ENCODE data around the gene MARS1. TPM values are rescaled to one million over a fixed set of nuclear protein-coding genes. Genes with fewer than 3 reads are reported as not detected.

MARS1 gene
- total RNA-seq, 2 donors from 2014 or later = 90.3 to 195 TPM

- TF ChIP-seq, protein P1, sequence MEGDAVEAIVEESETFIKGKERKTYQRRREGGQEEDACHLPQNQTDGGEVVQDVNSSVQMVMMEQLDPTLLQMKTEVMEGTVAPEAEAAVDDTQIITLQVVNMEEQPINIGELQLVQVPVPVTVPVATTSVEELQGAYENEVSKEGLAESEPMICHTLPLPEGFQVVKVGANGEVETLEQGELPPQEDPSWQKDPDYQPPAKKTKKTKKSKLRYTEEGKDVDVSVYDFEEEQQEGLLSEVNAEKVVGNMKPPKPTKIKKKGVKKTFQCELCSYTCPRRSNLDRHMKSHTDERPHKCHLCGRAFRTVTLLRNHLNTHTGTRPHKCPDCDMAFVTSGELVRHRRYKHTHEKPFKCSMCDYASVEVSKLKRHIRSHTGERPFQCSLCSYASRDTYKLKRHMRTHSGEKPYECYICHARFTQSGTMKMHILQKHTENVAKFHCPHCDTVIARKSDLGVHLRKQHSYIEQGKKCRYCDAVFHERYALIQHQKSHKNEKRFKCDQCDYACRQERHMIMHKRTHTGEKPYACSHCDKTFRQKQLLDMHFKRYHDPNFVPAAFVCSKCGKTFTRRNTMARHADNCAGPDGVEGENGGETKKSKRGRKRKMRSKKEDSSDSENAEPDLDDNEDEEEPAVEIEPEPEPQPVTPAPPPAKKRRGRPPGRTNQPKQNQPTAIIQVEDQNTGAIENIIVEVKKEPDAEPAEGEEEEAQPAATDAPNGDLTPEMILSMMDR (IDR thresholded peaks at IDR 0.05) = no peak
- intact Hi-C loops (cut with DNase I) = no loop called here
- no peaks in the 10 kb centered on the region for H3K9me3 ChIP-seq
- H3K36me3 ChIP-seq = no peaks in the 10 kb centered on the region
- H3K4me3 ChIP-seq = no peak overlapping the region
- H3K27ac ChIP-seq = peak overlapping the region; percentile 73
- no peak for DNase-seq
- no peaks in the 10 kb centered on the region for H3K4me1 ChIP-seq
- H3K9ac ChIP-seq (ENCODE audit: low read depth in 2 of 2, low read length in 2 of 2) = peak overlapping the region; percentile 31 to 46
- H3K27me3 ChIP-seq = peaks cover 25% of the 10 kb centered on the region
These were observed 8.9 kb upstream of the MARS1 start for GRCh38 chr12:57479043-57479375.

GRCh38 chr12:57479376-57480115 is 8.3 kb upstream of the MARS1 start, which contains the start of gene ARHGAP9:
Gene ARHGAP9, minus strand, starts transcription at chr12:57479866. Its CDS starts 460 bp downstream, at chr12:57479406.
- intact Hi-C loops (cut with DNase I) = no loop called here
- Histone ChIP-seq H3K4me3 (no peak within 1 kb of the TSS), H3K27me3 (peaks cover 21% of the 10 kb centered on the region), H3K9ac (ENCODE audit: low read depth in 2 of 2, low read length in 2 of 2) (peak within 1 kb of the TSS; percentile 46 to 68), H3K27ac (peak within 1 kb of the TSS; percentile 73), H3K36me3 (no peaks in the 10 kb centered on the region), H3K4me1 (no peaks in the 10 kb centered on the region), H3K9me3 (no peaks in the 10 kb centered on the region)
- no peak for DNase-seq
- TF ChIP-seq, protein P1 (IDR thresholded peaks at IDR 0.05) = no peak

GRCh38 chr12:57481671-57482070 is 6.2 kb upstream of the MARS1 start:
- no peaks in the 10 kb centered on the region for H3K9me3 ChIP-seq
- H3K36me3 ChIP-seq = no peaks in the 10 kb centered on the region
- intact Hi-C loops (cut with DNase I) = no loop called here
- no peak overlapping the region for H3K9ac ChIP-seq (ENCODE audit: low read depth in 2 of 2, low read length in 2 of 2)
- TF ChIP-seq, protein P1 (IDR thresholded peaks at IDR 0.05) = no peak
- no peak for DNase-seq
- peaks cover 1% of the 10 kb centered on the region for H3K27me3 ChIP-seq
- H3K4me3 ChIP-seq = no peak overlapping the region
- H3K4me1 ChIP-seq = no peaks in the 10 kb centered on the region
- H3K27ac ChIP-seq = no peak overlapping the region

DNA sequence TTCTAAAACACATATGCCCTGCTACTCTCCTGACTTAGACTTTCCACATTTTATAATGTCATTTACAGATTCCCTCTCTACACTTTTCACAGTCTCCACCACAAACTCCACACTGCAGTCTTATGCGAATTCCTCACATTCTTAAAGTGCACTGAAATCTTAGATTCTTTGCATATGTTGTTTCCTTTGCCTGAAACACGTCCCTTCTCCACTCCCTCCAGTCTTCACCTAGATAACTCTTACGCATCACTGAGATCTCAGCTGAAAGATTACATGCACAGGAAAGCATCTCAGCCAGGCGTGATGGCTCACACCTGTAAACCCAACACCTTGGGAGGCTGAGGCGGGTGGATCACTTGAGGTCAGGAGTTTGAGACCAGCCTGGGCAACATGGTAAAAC is 4.4 kb upstream of the MARS1 start:
- Histone ChIP-seq H3K27ac (no peak overlapping the region), H3K4me3 (no peak overlapping the region), H3K9me3 (no peaks in the 10 kb centered on the region), H3K4me1 (peaks cover under 1% of the 10 kb centered on the region), H3K36me3 (no peaks in the 10 kb centered on the region), H3K9ac (ENCODE audit: low read depth in 2 of 2, low read length in 2 of 2) (no peak overlapping the region), H3K27me3 (no peaks in the 10 kb centered on the region)
- TF ChIP-seq, protein P1 (IDR thresholded peaks at IDR 0.05) = no peak
- intact Hi-C loops (cut with DNase I) = no loop called here
- DNase-seq = no peak

GRCh38 chr12:57485695-57486094 is 2.2 kb upstream of the MARS1 start:
- TF ChIP-seq, protein P1 (IDR thresholded peaks at IDR 0.05) = no peak
- intact Hi-C loops (cut with DNase I) = no loop called here
- H3K4me3 ChIP-seq = no peak overlapping the region
- no peaks in the 10 kb centered on the region for H3K9me3 ChIP-seq
- no peak overlapping the region for H3K27ac ChIP-seq
- DNase-seq = no peak
- H3K9ac ChIP-seq (ENCODE audit: low read depth in 2 of 2, low read length in 2 of 2) = no peak overlapping the region
- peaks cover 8% of the 10 kb centered on the region for H3K4me1 ChIP-seq
- H3K36me3 ChIP-seq = no peaks in the 10 kb centered on the region
- H3K27me3 ChIP-seq = no peaks in the 10 kb centered on the region

Measured in colonic mucosa (tissue), 4 donors.